NCI-H524 (cell line): Measurements from ENCODE around the gene MAGEH1.

ENCODE experiments used
- DNase-seq, 2 experiments: peaks; one replicate each; lab custom pipeline; 2025; lab: John Stamatoyannopoulos, UW

MAGEH1 gene

DNA sequence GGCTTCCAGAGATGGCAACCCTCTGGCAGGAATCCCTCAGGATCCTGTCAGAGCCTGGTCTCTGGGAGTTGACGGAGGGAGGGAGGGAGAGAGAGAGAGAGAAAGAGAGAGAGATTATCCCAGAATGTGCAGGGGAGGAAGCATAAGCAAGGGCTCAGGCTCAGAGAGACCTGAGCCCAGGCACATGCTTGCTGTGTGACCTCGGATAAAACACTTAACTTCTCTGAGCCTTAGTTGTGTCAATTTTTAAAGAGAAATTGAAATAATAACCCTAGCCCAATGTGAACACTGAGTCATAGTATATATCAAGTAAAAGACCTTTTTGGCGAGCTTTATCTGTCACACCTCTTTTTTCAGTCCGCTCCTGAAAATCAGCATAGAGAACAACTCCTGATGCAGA lies 38.2 kb downstream of the MAGEH1 start:
- DNase-seq: no peak

DNA sequence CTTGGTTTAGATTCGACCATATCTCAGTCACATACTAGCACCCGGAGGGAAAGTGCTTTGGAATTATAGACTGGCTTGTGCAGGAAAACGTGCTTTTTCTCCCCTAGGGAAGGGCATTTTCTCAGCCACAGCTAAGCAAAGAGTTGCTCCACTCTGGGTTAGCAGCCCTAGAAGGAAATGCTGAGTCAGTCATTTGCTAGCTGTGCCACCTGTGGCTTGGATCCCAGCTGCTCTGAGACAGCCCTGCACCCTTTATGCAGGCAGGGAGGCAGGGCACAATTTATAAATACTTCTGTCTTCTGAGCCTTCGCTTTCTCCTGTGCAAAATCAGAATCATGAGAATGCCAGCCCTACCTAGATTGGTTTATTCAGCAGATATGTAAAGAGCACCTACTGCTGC lies 39.0 kb downstream of the MAGEH1 start:
- no peak for DNase-seq
